D721Med (cell line): ENCODE results near the gene ZFYVE27.

Experiments used
- DNase-seq: peaks from one replicate; pipeline ENCODE4 v3.0.0; 2011; ENCODE audit warnings: low spot score; ENCODE audit not compliant: insufficient read length
- FAIRE-seq: peaks from 2 replicates; lab custom pipeline; 2011; peaks lifted over from hg19 to GRCh38; lab: Jason Lieb, UNC
- CTCF ChIP-seq: IDR thresholded peaks from 2 replicates; pipeline ENCODE4 v1.5.1; 2012; ENCODE audit warnings: mild to moderate bottlenecking, control low read depth; ENCODE audit not compliant: insufficient read depth; ENCODE audit errors: missing control alignments

Gene ZFYVE27

GRCh38 chr10:97779975-97780374 lies 43.0 kb downstream of the ZFYVE27 start:
- no peak for TF ChIP-seq CTCF
- DNase-seq (no peak), FAIRE-seq (no peak)

DNA sequence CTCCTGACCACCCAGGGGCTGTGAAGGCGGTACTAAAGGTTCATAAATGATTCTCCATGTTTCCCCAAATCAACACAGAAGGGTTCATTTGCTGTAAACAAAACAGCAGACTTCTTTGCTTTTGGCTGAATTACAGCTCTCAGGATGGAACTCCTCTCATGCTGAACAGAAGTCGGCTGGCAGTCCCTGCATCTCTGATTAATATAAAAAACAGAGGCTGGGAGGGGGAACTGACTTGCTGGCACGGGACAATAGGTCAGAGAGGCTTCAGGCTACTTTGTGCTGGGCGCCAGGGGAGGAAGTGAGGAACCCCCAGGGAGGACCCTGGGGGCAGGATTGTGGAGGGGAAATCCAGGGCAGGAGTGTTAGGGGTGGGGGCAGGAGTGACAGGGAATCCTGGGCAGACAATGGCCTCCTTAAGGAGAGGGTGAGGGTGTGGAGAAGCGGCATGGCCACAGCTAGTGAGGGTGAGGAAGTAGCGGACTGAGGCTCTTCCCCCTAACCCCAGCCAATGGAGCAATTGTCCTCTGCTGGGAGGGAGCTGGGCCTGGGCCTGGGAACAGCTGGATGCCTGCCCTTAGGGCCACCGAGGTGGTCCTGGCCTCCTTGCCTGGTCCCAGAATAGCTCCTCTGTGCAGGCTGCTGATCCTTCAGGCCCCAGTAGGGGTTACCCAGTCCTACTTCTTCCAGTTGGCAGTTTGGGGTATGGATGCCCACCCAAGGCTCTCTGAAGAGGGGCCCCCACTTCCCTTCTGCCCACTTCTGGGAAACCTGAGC lies 44.1 kb downstream of the ZFYVE27 start:
- no peak for FAIRE-seq
- DNase-seq: no peak
- no peak for TF ChIP-seq CTCF

DNA sequence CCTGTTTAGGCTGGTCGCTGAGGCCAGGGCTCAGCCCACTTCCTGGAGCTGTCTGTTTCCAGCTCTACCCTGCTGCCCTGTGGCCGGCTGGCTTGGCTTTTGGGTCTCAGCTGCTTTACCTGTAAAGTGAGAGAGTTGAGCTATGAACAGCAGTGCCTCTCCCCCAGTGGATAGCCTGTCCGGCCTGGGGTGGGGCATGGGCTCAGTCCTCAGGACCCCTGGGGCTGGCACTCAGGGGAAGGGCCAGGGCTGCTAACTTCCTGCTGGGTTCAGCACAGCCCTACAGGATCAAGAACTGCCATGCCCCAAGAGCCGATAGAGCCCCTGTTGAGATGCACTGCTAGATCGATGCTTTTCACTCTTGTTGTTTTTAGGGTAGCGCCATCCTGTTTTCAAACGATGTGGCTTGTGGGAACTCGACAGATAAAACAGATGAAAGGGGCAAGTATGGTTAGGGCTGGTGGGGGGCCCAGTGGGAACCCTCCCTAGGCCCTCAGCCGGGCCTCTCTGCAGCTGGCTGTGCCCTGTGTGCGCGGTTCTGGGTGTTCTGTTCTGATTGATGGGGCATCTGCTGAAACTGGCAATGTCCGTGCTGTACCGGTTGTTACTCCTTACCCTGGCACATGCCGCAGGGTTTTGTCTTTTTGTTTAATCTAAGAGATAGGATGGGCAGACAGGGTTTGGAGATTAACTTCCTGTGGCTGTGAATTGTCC lies 44.8 kb downstream of the ZFYVE27 start:
- TF ChIP-seq CTCF: no peak
- FAIRE-seq: no peak
- no peak for DNase-seq

- TF ChIP-seq CTCF: no peak
- no peak for DNase-seq
- FAIRE-seq: no peak
Observed at GRCh38 chr10:97782455-97783228, 45.7 kb downstream of the ZFYVE27 start.

GRCh38 chr10:97784200-97784810 lies 47.4 kb downstream of the ZFYVE27 start:
- DNase-seq (no peak), FAIRE-seq (no peak)
- no peak for TF ChIP-seq CTCF

DNA sequence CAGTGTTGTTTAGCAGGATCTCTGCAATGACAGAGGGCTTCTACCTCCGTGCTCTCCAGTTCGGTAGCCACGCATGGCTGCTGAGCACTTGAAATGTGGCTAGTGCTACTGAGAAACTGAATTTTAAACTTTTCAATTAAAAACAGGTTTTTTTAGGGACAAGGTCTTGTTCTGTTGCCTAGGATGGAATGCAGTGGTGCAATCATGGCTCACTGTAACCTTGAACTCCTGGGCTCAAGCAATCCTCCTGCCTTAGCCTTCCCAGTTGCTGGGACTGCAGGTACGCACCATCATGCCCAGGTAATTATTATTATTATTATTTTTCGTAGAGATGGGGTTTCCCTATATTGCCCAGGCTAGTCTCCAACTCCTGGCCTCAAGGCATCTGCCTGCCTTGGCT lies 48.3 kb downstream of the ZFYVE27 start:
- no peak for TF ChIP-seq CTCF
- FAIRE-seq: no peak
- no peak for DNase-seq
